Naive thymus-derived CD4-positive, alpha-beta T cell (primary cell): ENCODE data around the gene F10. TPM values are rescaled to one million over a fixed set of nuclear protein-coding genes. Genes with fewer than 3 reads are reported as not detected.

Experiments
- ATAC-seq: fragments of 150-1000 bp; cut with Tn5 transposase; 2 replicates; pipeline ENCODE4 v1.10.0; 2021; ENCODE audit warnings: mild to moderate bottlenecking, moderate library complexity
- CTCF ChIA-PET: fragments of 350-600 bp; sonication (Branson Sonifier 250); formaldehyde crosslinking; loops from one replicate; lab custom pipeline; 2021; ENCODE audit warnings: antibody characterized with exemption; lab: Charles Lee
- POLR2A ChIA-PET: fragments of 350-600 bp; sonication (Branson Sonifier 250); formaldehyde crosslinking; loops from one replicate; lab custom pipeline; 2021; ENCODE audit warnings: antibody characterized with exemption, inconsistent platforms; lab: Charles Lee
- DNase-seq, 9 donors: peaks; one replicate each; pipeline versions ENCODE4 v3.0.0 to v3.0.0-alpha.2; 2020 to 2022; ENCODE audit warnings: mixed read lengths in 1 of 9
- H3K27ac ChIP-seq: one replicate; pipeline ENCODE4 v1.7.0; 2013; ENCODE audit warnings: mild to moderate bottlenecking, low read depth, low read length, moderate library complexity
- H3K27me3 ChIP-seq, 2 donors: one replicate each; pipeline ENCODE4 v1.7.0; 2013; ENCODE audit warnings: low read length in 2 of 2, mild to moderate bottlenecking in 2 of 2, moderate library complexity in 2 of 2; ENCODE audit not compliant: control insufficient read depth in 2 of 2, insufficient read depth in 2 of 2
- H3K36me3 ChIP-seq, 3 experiments: 1 replicate in 2 of 3; 2 replicates in 1 of 3; pipeline ENCODE4 v1.7.0; 2013; ENCODE audit warnings: low read length in 3 of 3, mild to moderate bottlenecking in 3 of 3, moderate library complexity in 1 of 3; ENCODE audit not compliant: insufficient read depth in 3 of 3, control insufficient read depth in 2 of 3
- H3K4me1 ChIP-seq, 2 donors: one replicate each; pipeline ENCODE4 v1.7.0; 2013; ENCODE audit warnings: low read length in 2 of 2, mild to moderate bottlenecking in 2 of 2, moderate library complexity in 1 of 2; ENCODE audit not compliant: control insufficient read depth in 2 of 2, insufficient read depth in 2 of 2
- H3K4me3 ChIP-seq: 2 replicates; pipeline ENCODE4 v1.7.0; 2013; ENCODE audit warnings: mild to moderate bottlenecking, low read length
- H3K9me3 ChIP-seq, 3 experiments: 1 replicate in 2 of 3; 2 replicates in 1 of 3; pipeline ENCODE4 v1.7.0; 2013; ENCODE audit warnings: low read length in 3 of 3; ENCODE audit not compliant: control insufficient read depth in 2 of 3
- H3K27ac Mint-ChIP-seq, 9 donors: one replicate each; pipeline ENCODE4 v1.8.0; 2020 to 2022; ENCODE audit warnings: mixed read lengths in 9 of 9, mild to moderate bottlenecking in 8 of 9, moderate library complexity in 5 of 9, inconsistent platforms in 2 of 9
- H3K27me3 Mint-ChIP-seq, 5 donors: one replicate each; pipeline ENCODE4 v1.8.0; 2021 to 2022; ENCODE audit warnings: mixed read lengths in 5 of 5, mild to moderate bottlenecking in 1 of 5
- H3K36me3 Mint-ChIP-seq, 5 donors: one replicate each; pipeline ENCODE4 v1.8.0; 2020 to 2022; ENCODE audit warnings: mixed read lengths in 5 of 5, mild to moderate bottlenecking in 3 of 5, inconsistent platforms in 1 of 5
- H3K4me1 Mint-ChIP-seq, 7 donors: one replicate each; pipeline ENCODE4 v1.8.0; 2020 to 2022; ENCODE audit warnings: mixed read lengths in 7 of 7, mild to moderate bottlenecking in 3 of 7, inconsistent platforms in 1 of 7
- H3K4me3 Mint-ChIP-seq, 10 donors: one replicate each; pipeline ENCODE4 v1.8.0; 2020 to 2022; ENCODE audit warnings: mild to moderate bottlenecking in 10 of 10, mixed read lengths in 10 of 10, moderate library complexity in 6 of 10, inconsistent platforms in 2 of 10
- H3K9me3 Mint-ChIP-seq, 11 donors: one replicate each; pipeline ENCODE4 v1.8.0; 2020 to 2022; ENCODE audit warnings: mixed read lengths in 11 of 11, mild to moderate bottlenecking in 4 of 11, inconsistent platforms in 1 of 11, moderate library complexity in 1 of 11
- intact Hi-C, 2 donors: fragments of 100-400 bp; cut with micrococcal nuclease; formaldehyde crosslinking; loops; one replicate each; pipeline ENCODE4 v1.15.1; 2023
- polyA plus RNA-seq, 2 donors: library from polyadenylated mRNA; unstranded; fragments of 300-500 nt; fragmentation: Illumina TruSeq; gene quantifications; one replicate each; pipeline ENCODE4 v1.2.3, GENCODE V29; 2021
- total RNA-seq, 6 experiments: library from RNA in 5 of 6; stranded (reverse) in 5 of 6; gene quantifications; 1 replicate in 5 of 6; 2 replicates in 1 of 6; pipeline ENCODE4 v1.2.3 and lab custom pipeline; 2021 to 2026

F10 gene
- total and polyA plus RNA-seq, 7 experiments from 2014 or later = not detected

GRCh38 chr13:113082198-113083021 is 40.2 kb upstream of the F10 start:
- Mint-ChIP-seq H3K27ac (no peak overlapping the region), H3K4me1 (no peaks in the 10 kb centered on the region), H3K9me3 (no peaks in the 10 kb centered on the region), H3K4me3 (no peak overlapping the region), H3K27me3 (no peaks in the 10 kb centered on the region), H3K36me3 (peaks cover 0 to 36% (median 2%) of the 10 kb centered on the region in 5 donors)
- ATAC-seq (no peak), DNase-seq (no peak)
- Histone ChIP-seq H3K27ac (no peak overlapping the region), H3K27me3 (no peaks in the 10 kb centered on the region), H3K4me3 (no peak overlapping the region), H3K9me3 (no peaks in the 10 kb centered on the region), H3K36me3 (peaks cover 0 to 27% (median 0%) of the 10 kb centered on the region in 3 experiments), H3K4me1 (no peaks in the 10 kb centered on the region)
- POLR2A ChIA-PET = no interaction called here
- CTCF ChIA-PET = no interaction called here
- intact Hi-C loops = no loop called here

GRCh38 chr13:113083022-113083373 is 39.6 kb upstream of the F10 start:
- CTCF ChIA-PET = no interaction called here
- no peak overlapping the region for H3K27ac Mint-ChIP-seq
- Histone ChIP-seq H3K4me1 (no peaks in the 10 kb centered on the region), H3K27me3 (no peaks in the 10 kb centered on the region), H3K36me3 (peaks cover 0 to 27% (median 0%) of the 10 kb centered on the region in 3 experiments), H3K9me3 (no peaks in the 10 kb centered on the region), H3K4me3 (no peak overlapping the region), H3K27ac (no peak overlapping the region)
- H3K4me1 Mint-ChIP-seq = no peaks in the 10 kb centered on the region
- no peak overlapping the region for H3K4me3 Mint-ChIP-seq
- DNase-seq (no peak), ATAC-seq (no peak)
- POLR2A ChIA-PET = no interaction called here
- intact Hi-C loops = no loop called here
- no peaks in the 10 kb centered on the region for H3K9me3 Mint-ChIP-seq
- H3K27me3 Mint-ChIP-seq = no peaks in the 10 kb centered on the region
- H3K36me3 Mint-ChIP-seq = peaks cover 0 to 35% (median 0%) of the 10 kb centered on the region in 5 donors

GRCh38 chr13:113083402-113084061 is 39.1 kb upstream of the F10 start:
- no peaks in the 10 kb centered on the region for H3K4me1 ChIP-seq
- H3K4me1 Mint-ChIP-seq = no peaks in the 10 kb centered on the region
- intact Hi-C loops = no loop called here
- H3K36me3 ChIP-seq = peaks cover 0 to 27% (median 0%) of the 10 kb centered on the region in 3 experiments
- H3K27ac ChIP-seq = no peak overlapping the region
- H3K27ac Mint-ChIP-seq = no peak overlapping the region
- no peaks in the 10 kb centered on the region for H3K27me3 Mint-ChIP-seq
- ATAC-seq (no peak), DNase-seq (no peak)
- H3K9me3 ChIP-seq = no peaks in the 10 kb centered on the region
- H3K4me3 Mint-ChIP-seq = no peak overlapping the region
- POLR2A ChIA-PET = no interaction called here
- H3K36me3 Mint-ChIP-seq = peaks cover 0 to 35% (median 0%) of the 10 kb centered on the region in 5 donors
- no peak overlapping the region for H3K4me3 ChIP-seq
- no peaks in the 10 kb centered on the region for H3K9me3 Mint-ChIP-seq
- no peaks in the 10 kb centered on the region for H3K27me3 ChIP-seq
- CTCF ChIA-PET = no interaction called here

DNA sequence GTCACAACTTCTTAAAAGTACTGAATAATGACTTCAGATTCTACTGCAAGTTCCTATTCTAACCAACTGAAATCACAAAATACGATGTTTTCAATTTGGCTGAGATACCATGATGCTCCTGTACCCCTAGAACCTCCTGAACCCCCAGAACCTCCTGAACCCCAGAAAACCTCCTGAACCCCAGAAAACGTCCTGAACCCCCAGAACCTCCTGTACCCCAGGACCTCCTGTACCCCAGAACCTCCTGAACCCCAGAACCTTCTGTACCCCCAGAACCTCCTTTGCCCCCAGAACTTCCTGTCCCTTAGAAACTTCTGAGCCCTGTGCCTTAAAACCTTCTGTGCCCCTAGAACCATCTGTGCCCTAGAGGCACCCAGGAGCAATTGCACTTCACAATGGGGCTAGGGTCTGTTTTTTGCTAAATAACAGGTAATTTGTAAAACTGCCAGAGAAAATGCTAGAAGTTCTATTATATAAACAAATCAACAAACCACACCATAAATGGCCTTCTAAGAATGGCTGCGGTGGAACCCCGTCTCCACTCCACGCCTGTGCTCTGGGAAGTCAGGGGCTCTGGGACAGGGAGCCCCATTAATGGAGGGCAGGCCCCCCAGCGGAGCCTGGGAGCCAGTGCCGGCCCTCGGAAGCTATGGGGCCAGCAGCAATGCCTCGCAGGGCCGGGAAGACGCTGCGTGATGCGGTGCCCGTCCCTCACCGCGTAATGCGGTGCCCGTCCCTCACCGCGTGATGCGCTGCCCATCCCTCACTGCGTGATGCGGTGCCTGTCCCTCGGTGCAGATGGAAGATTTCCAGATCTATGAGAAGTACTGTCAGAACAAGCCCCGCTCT is 38.3 kb upstream of the F10 start:
- ATAC-seq (no peak), DNase-seq (no peak)
- no peaks in the 10 kb centered on the region for H3K9me3 Mint-ChIP-seq
- H3K27ac Mint-ChIP-seq = no peak overlapping the region
- no peaks in the 10 kb centered on the region for H3K27me3 Mint-ChIP-seq
- Histone ChIP-seq H3K9me3 (no peaks in the 10 kb centered on the region), H3K36me3 (peaks cover 0 to 29% (median 0%) of the 10 kb centered on the region in 3 experiments), H3K4me1 (no peaks in the 10 kb centered on the region), H3K27me3 (no peaks in the 10 kb centered on the region), H3K27ac (no peak overlapping the region), H3K4me3 (no peak overlapping the region)
- ChIA-PET CTCF (no interaction called here), POLR2A (no interaction called here)
- intact Hi-C loops = no loop called here
- H3K4me1 Mint-ChIP-seq = no peaks in the 10 kb centered on the region
- H3K36me3 Mint-ChIP-seq = peaks cover 0 to 33% (median 0%) of the 10 kb centered on the region in 5 donors
- no peak overlapping the region for H3K4me3 Mint-ChIP-seq

- Histone ChIP-seq H3K4me1 (no peaks in the 10 kb centered on the region), H3K27me3 (no peaks in the 10 kb centered on the region), H3K36me3 (peaks cover 0 to 37% (median 0%) of the 10 kb centered on the region in 3 experiments), H3K4me3 (no peak overlapping the region), H3K27ac (no peak overlapping the region), H3K9me3 (no peaks in the 10 kb centered on the region)
- POLR2A ChIA-PET = no interaction called here
- no peaks in the 10 kb centered on the region for H3K4me1 Mint-ChIP-seq
- ATAC-seq (no peak), DNase-seq (no peak)
- no peak overlapping the region for H3K27ac Mint-ChIP-seq
- H3K4me3 Mint-ChIP-seq = no peak overlapping the region
- no peaks in the 10 kb centered on the region for H3K27me3 Mint-ChIP-seq
- H3K36me3 Mint-ChIP-seq = peaks cover 0 to 31% (median 0%) of the 10 kb centered on the region in 5 donors
- CTCF ChIA-PET = no interaction called here
- no peaks in the 10 kb centered on the region for H3K9me3 Mint-ChIP-seq
- intact Hi-C loops = no loop called here
Observed at GRCh38 chr13:113084943-113085540, 37.6 kb upstream of the F10 start.

DNA sequence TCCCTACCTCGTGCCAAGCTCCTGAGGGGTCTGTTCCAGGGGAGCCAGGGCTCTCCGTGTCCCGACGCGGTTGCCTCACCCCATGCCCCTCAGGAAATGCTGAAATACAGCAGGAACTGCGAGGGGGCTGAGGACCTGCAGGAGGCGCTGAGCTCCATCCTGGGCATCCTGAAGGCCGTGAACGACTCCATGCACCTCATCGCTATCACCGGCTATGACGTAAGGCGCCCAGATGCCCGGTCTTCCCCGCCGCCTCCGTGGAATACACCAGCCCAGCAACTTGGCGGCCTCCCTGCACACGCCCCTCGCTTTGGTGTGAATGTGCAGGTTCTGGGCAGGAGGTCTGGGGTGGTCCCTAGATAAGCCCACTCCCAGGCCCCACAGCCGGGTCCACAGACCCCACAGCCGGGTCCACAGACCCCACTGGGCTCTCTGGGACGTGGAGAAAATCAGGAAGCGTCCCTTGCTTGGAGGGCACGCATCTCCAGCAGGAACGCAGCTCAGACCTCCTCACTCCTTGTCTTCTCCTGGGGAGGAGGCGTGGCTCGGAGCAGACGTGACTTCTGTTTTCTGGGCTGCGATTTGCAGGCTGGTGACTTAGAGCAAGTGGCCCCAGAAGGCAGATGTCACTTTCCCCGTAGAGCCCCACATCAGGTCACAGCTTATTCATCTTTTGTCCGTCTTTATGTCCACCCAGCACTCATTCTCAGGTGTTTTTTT is 36.4 kb upstream of the F10 start:
- H3K4me3 Mint-ChIP-seq = no peak overlapping the region
- ATAC-seq = no peak
- no peaks in the 10 kb centered on the region for H3K4me1 ChIP-seq
- POLR2A ChIA-PET = no interaction called here
- H3K27ac Mint-ChIP-seq = no peak overlapping the region
- H3K36me3 Mint-ChIP-seq = peaks cover 0 to 30% (median 0%) of the 10 kb centered on the region in 5 donors
- H3K9me3 Mint-ChIP-seq = no peaks in the 10 kb centered on the region
- H3K27me3 Mint-ChIP-seq = no peaks in the 10 kb centered on the region
- H3K9me3 ChIP-seq = no peaks in the 10 kb centered on the region
- DNase-seq = no peak
- H3K36me3 ChIP-seq = peaks cover 0 to 37% (median 0%) of the 10 kb centered on the region in 3 experiments
- CTCF ChIA-PET = interaction anchor here (0.6 kb wide), 1 partner anchor 83 kb away, joined by 3 read pairs; no protein-coding TSS in a partner anchor
- H3K4me3 ChIP-seq = no peak overlapping the region
- H3K4me1 Mint-ChIP-seq = no peaks in the 10 kb centered on the region
- intact Hi-C loops = no loop called here
- no peaks in the 10 kb centered on the region for H3K27me3 ChIP-seq
- no peak overlapping the region for H3K27ac ChIP-seq
